ENCODE results near the gene AGBL1. TPM values are rescaled to one million over a fixed set of nuclear protein-coding genes. Genes with fewer than 3 reads are reported as not detected.

Gene AGBL1
- total RNA-seq, 1 experiment from 2014 or later, result not detected

GRCh38 chr15:86644339-86644738, 564.7 kb downstream of the AGBL1 start:
- ChIA-PET POLR2A (no interaction called here), CTCF (no interaction called here)
- no peaks in the 10 kb centered on the region for H3K27me3 Mint-ChIP-seq (ENCODE audit: insufficient read depth, unreplicated experiment)
- no peak for TF ChIP-seq CTCF (IDR thresholded peaks at IDR 0.05; ENCODE audit: insufficient read depth in 1 of 2, low read depth in 1 of 2, low read length in 1 of 2, severe bottlenecking in 1 of 2, unreplicated experiment in 1 of 2)
- no TSS peak for BruUV-seq (replicated peaks)
- H3K4me1 Mint-ChIP-seq (ENCODE audit: low read depth, unreplicated experiment), result no peaks in the 10 kb centered on the region
- Histone ChIP-seq H3K4me3 (ENCODE audit: low read depth, low read length) (no peak overlapping the region), H3K36me3 (ENCODE audit: control insufficient read depth, insufficient read depth, low read length) (no peaks in the 10 kb centered on the region), H3K9me3 (no peaks in the 10 kb centered on the region), H3K27me3 (replicated peaks; ENCODE audit: control insufficient read depth, insufficient read depth, low read length) (no peaks in the 10 kb centered on the region), H3K4me1 (no peaks in the 10 kb centered on the region)
- intact Hi-C loops (cut with micrococcal nuclease; ENCODE audit: unreplicated experiment), result no loop called here
- H3K4me3 Mint-ChIP-seq (ENCODE audit: unreplicated experiment), result no peak overlapping the region
- no peaks in the 10 kb centered on the region for H3K36me3 Mint-ChIP-seq (ENCODE audit: insufficient read depth, unreplicated experiment)
- no peaks in the 10 kb centered on the region for H3K9me3 Mint-ChIP-seq (ENCODE audit: unreplicated experiment)
- DNase-seq, result no peak
- no peak overlapping the region for H3K27ac Mint-ChIP-seq (ENCODE audit: unreplicated experiment)

DNA sequence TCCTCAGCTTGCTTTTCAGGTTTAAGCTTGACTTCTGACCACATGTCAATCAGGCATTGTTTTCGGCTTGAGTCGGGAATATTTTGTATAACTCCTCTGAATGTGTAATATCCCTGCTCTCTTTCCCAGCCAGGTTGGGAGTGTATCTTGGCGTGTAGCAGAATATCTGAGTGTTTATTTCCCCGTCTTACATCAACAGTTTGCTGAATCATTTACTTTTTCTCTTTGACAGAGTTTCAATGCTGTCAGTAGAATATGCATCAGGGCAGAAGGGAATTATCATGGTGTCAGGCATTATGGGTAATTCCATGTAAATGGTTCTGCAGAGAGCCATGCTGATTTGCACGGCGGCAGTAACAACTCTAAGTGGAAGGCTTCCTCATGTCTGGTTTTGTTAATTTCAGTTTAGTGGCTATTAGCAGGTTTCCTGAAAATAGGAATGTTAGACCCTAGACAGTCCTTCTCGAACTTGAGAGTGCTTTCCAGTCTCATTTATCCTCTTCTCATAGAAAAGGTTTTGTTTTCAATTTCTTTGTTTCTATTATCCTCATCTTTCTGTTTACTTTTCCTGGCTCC, 566.3 kb downstream of the AGBL1 start:
- H3K36me3 Mint-ChIP-seq (ENCODE audit: insufficient read depth, unreplicated experiment), result no peaks in the 10 kb centered on the region
- no peaks in the 10 kb centered on the region for H3K9me3 Mint-ChIP-seq (ENCODE audit: unreplicated experiment)
- TF ChIP-seq CTCF (IDR thresholded peaks at IDR 0.05; ENCODE audit: insufficient read depth in 1 of 2, low read depth in 1 of 2, low read length in 1 of 2, severe bottlenecking in 1 of 2, unreplicated experiment in 1 of 2), result no peak
- Histone ChIP-seq H3K4me1 (no peaks in the 10 kb centered on the region), H3K9me3 (no peaks in the 10 kb centered on the region), H3K4me3 (ENCODE audit: low read depth, low read length) (no peak overlapping the region), H3K36me3 (ENCODE audit: control insufficient read depth, insufficient read depth, low read length) (no peaks in the 10 kb centered on the region), H3K27me3 (replicated peaks; ENCODE audit: control insufficient read depth, insufficient read depth, low read length) (no peaks in the 10 kb centered on the region)
- H3K27ac Mint-ChIP-seq (ENCODE audit: unreplicated experiment), result no peak overlapping the region
- ChIA-PET CTCF (no interaction called here), POLR2A (no interaction called here)
- no peak for DNase-seq
- no peaks in the 10 kb centered on the region for H3K4me1 Mint-ChIP-seq (ENCODE audit: low read depth, unreplicated experiment)
- intact Hi-C loops (cut with micrococcal nuclease; ENCODE audit: unreplicated experiment), result no loop called here
- H3K4me3 Mint-ChIP-seq (ENCODE audit: unreplicated experiment), result no peak overlapping the region
- BruUV-seq (replicated peaks), result no TSS peak
- no peaks in the 10 kb centered on the region for H3K27me3 Mint-ChIP-seq (ENCODE audit: insufficient read depth, unreplicated experiment)

GRCh38 chr15:86647810-86648440, 568.3 kb downstream of the AGBL1 start:
- no peak overlapping the region for H3K4me3 Mint-ChIP-seq (ENCODE audit: unreplicated experiment)
- H3K27ac Mint-ChIP-seq (ENCODE audit: unreplicated experiment), result no peak overlapping the region
- no TSS peak for BruUV-seq (replicated peaks)
- TF ChIP-seq CTCF (IDR thresholded peaks at IDR 0.05; ENCODE audit: insufficient read depth in 1 of 2, low read depth in 1 of 2, low read length in 1 of 2, severe bottlenecking in 1 of 2, unreplicated experiment in 1 of 2), result no peak
- H3K4me1 ChIP-seq, result no peaks in the 10 kb centered on the region
- H3K9me3 Mint-ChIP-seq (ENCODE audit: unreplicated experiment), result no peaks in the 10 kb centered on the region
- H3K4me1 Mint-ChIP-seq (ENCODE audit: low read depth, unreplicated experiment), result no peaks in the 10 kb centered on the region
- CTCF ChIA-PET, result no interaction called here
- H3K36me3 ChIP-seq (ENCODE audit: control insufficient read depth, insufficient read depth, low read length), result no peaks in the 10 kb centered on the region
- no peak for DNase-seq
- no peaks in the 10 kb centered on the region for H3K36me3 Mint-ChIP-seq (ENCODE audit: insufficient read depth, unreplicated experiment)
- H3K9me3 ChIP-seq, result no peaks in the 10 kb centered on the region
- no peak overlapping the region for H3K4me3 ChIP-seq (ENCODE audit: low read depth, low read length)
- no peaks in the 10 kb centered on the region for H3K27me3 ChIP-seq (replicated peaks; ENCODE audit: control insufficient read depth, insufficient read depth, low read length)
- intact Hi-C loops (cut with micrococcal nuclease; ENCODE audit: unreplicated experiment), result no loop called here
- POLR2A ChIA-PET, result no interaction called here
- no peaks in the 10 kb centered on the region for H3K27me3 Mint-ChIP-seq (ENCODE audit: insufficient read depth, unreplicated experiment)
